ENCODE data around the gene TTC33. TPM values are rescaled to one million over a fixed set of nuclear protein-coding genes. Genes with fewer than 3 reads are reported as not detected.

The TTC33 gene
- total and polyA plus RNA-seq, 2 of the 13 experiments (the other 11 are each of a cell fraction or from before 2014, with no cell fraction given) = 4.5 to 20.0 TPM

DNA sequence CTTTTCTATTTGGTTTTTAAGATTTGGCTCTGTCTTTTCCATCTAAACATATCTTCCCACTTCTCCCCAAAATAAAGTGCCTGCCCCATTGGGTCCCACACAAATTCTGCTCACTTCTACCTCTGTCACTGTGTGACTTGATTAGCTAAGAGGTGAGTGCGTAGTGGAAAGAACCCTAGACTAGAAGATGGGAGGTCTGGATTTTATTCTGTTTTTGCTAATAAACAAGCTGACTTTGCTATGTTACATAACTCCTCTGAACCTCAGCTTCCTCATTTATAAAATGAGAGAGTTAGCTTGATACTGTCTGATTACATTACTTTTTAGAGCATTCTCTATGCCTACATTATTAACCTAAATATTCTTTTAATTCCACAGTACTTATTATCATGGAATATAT lies 127.4 kb downstream of the TTC33 start:
- Histone ChIP-seq H3K27ac (ENCODE audit: extremely low read length, insufficient read depth, low read length) (no peak overlapping the region), H2AFZ (ENCODE audit: low read length) (no peak overlapping the region), H3K79me2 (ENCODE audit: insufficient read depth, low read length) (no peaks in the 10 kb centered on the region), H3K4me2 (ENCODE audit: low read depth, low read length) (no peak overlapping the region), H3K4me1 (ENCODE audit: insufficient read depth, low read length) (no peaks in the 10 kb centered on the region), H3K9me3 (ENCODE audit: low read length) (no peaks in the 10 kb centered on the region), H3K4me3 (replicated peaks in 1 of 3; ENCODE audit: insufficient read depth in 1 of 3, low read depth in 2 of 3, low read length in 3 of 3) (no peak overlapping the region), H3K27me3 (ENCODE audit: control insufficient read depth in 1 of 2, insufficient read depth in 2 of 2, low read length in 2 of 2) (no peaks in the 10 kb centered on the region), H4K20me1 (ENCODE audit: insufficient read depth, low read length) (no peaks in the 10 kb centered on the region), H3K36me3 (replicated peaks in 1 of 2; ENCODE audit: control insufficient read depth in 1 of 2, insufficient read depth in 2 of 2, low read length in 2 of 2) (no peaks in the 10 kb centered on the region), H3K9ac (ENCODE audit: insufficient read depth, low read depth, low read length) (no peak overlapping the region)
- ATAC-seq (no peak), DNase-seq (ENCODE audit: low spot score) (no peak), FAIRE-seq (no peak)
- TF ChIP-seq, protein P1, sequence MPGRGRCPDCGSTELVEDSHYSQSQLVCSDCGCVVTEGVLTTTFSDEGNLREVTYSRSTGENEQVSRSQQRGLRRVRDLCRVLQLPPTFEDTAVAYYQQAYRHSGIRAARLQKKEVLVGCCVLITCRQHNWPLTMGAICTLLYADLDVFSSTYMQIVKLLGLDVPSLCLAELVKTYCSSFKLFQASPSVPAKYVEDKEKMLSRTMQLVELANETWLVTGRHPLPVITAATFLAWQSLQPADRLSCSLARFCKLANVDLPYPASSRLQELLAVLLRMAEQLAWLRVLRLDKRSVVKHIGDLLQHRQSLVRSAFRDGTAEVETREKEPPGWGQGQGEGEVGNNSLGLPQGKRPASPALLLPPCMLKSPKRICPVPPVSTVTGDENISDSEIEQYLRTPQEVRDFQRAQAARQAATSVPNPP (CRISPR knock-in tag; IDR thresholded peaks at IDR 0.05) = no peak
- TF ChIP-seq ZNF776 (CRISPR knock-in tag; IDR thresholded peaks at IDR 0.05) (no peak), ZNF547 (CRISPR knock-in tag; IDR thresholded peaks at IDR 0.05) (no peak), KAT8 (CRISPR knock-in tag; IDR thresholded peaks at IDR 0.05) (no peak), KMT2B (CRISPR knock-in tag; IDR thresholded peaks at IDR 0.05) (no peak), ZIK1 (CRISPR knock-in tag; IDR thresholded peaks at IDR 0.05; ENCODE audit: borderline replicate concordance, low read depth) (no peak), HOXA9 (CRISPR knock-in tag; IDR thresholded peaks at IDR 0.05; ENCODE audit: borderline replicate concordance) (no peak), ZBTB33 (CRISPR knock-in tag; IDR thresholded peaks at IDR 0.05) (no peak), ATF6 (CRISPR knock-in tag; conservative IDR thresholded peaks at IDR 0.05) (no peak), ZKSCAN5 (CRISPR knock-in tag; IDR thresholded peaks at IDR 0.05) (no peak), RXRB (CRISPR knock-in tag; IDR thresholded peaks at IDR 0.05; ENCODE audit: borderline replicate concordance) (no peak), KLF6 (CRISPR knock-in tag; IDR thresholded peaks at IDR 0.05) (no peak), ZNF501 (CRISPR knock-in tag; IDR thresholded peaks at IDR 0.05) (no peak), ZNF441 (CRISPR knock-in tag; IDR thresholded peaks at IDR 0.05; ENCODE audit: borderline replicate concordance) (no peak), PCBP2 (optimal IDR thresholded peaks at IDR 0.05; ENCODE audit: low read depth, low read length, poor library complexity, severe bottlenecking) (no peak)
- TF ChIP-seq, protein P2, sequence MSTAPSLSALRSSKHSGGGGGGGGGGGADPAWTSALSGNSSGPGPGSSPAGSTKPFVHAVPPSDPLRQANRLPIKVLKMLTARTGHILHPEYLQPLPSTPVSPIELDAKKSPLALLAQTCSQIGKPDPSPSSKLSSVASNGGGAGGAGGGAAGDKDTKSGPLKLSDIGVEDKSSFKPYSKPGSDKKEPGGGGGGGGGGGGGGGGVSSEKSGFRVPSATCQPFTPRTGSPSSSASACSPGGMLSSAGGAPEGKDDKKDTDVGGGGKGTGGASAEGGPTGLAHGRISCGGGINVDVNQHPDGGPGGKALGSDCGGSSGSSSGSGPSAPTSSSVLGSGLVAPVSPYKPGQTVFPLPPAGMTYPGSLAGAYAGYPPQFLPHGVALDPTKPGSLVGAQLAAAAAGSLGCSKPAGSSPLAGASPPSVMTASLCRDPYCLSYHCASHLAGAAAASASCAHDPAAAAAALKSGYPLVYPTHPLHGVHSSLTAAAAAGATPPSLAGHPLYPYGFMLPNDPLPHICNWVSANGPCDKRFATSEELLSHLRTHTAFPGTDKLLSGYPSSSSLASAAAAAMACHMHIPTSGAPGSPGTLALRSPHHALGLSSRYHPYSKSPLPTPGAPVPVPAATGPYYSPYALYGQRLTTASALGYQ (CRISPR knock-in tag; IDR thresholded peaks at IDR 0.05) = no peak
- TF ChIP-seq, protein P3, sequence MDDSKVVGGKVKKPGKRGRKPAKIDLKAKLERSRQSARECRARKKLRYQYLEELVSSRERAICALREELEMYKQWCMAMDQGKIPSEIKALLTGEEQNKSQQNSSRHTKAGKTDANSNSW (CRISPR knock-in tag; IDR thresholded peaks at IDR 0.05; ENCODE audit: borderline replicate concordance) = no peak
- intact Hi-C loops (cut with micrococcal nuclease; ENCODE audit: unreplicated experiment) = no loop called here
- 33% methylated on average over 1 of the region's 1 CpG for WGBS (ENCODE audit: low lambda C conversion rate)
- in situ Hi-C loops (cut with HindIII; ENCODE audit: extremely low pct_ligation_motif_present, low pct_unique_long_range_greater_than_20kb) = no loop called here
- POLR2A ChIA-PET = no interaction called here
- CTCF ChIA-PET (ENCODE audit: low intra/inter-chr PET ratio, low total read pairs) = no interaction called here
- BruUV-seq (replicated peaks) = no TSS peak
